Loucy (cell line): ENCODE results near the gene AMHR2.

Experiments
- EZH2phosphoT487 ChIP-seq: fragments of 200-600 bp; IDR thresholded peaks from 2 replicates; pipeline ENCODE4 v1.6.1; 2018; ENCODE audit warnings: antibody characterized with exemption, mild to moderate bottlenecking, moderate library complexity, borderline replicate concordance
- TF ChIP-seq, protein P1 (sequence below): fragments of 200-600 bp; sonication (generic); conservative IDR thresholded peaks from 2 replicates; pipeline ENCODE4 v1.5.1; 2014; ENCODE audit warnings: mild to moderate bottlenecking, antibody characterized with exemption, low read length

DNA sequence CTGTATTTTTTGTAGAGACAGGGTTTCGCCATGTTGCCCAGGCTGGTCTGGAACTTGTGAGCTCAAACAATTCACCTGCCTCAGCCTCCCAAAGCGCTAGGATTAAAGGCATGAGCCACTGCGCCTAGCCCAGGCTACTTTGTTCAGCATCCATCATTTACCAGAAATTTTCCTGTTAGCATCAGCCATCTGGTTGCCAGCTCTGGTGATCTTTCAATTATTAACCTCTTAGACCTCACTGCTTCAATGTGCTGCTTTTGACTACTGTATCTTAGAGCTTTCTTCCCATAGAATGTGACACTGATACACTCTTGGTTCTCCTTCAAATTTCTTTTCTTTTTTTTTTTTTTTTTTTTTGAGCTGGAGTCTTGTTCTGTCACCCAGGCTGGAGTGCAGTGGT, 5.4 kb upstream of the AMHR2 start:
- TF ChIP-seq, protein P1, sequence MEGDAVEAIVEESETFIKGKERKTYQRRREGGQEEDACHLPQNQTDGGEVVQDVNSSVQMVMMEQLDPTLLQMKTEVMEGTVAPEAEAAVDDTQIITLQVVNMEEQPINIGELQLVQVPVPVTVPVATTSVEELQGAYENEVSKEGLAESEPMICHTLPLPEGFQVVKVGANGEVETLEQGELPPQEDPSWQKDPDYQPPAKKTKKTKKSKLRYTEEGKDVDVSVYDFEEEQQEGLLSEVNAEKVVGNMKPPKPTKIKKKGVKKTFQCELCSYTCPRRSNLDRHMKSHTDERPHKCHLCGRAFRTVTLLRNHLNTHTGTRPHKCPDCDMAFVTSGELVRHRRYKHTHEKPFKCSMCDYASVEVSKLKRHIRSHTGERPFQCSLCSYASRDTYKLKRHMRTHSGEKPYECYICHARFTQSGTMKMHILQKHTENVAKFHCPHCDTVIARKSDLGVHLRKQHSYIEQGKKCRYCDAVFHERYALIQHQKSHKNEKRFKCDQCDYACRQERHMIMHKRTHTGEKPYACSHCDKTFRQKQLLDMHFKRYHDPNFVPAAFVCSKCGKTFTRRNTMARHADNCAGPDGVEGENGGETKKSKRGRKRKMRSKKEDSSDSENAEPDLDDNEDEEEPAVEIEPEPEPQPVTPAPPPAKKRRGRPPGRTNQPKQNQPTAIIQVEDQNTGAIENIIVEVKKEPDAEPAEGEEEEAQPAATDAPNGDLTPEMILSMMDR = no peak
- TF ChIP-seq EZH2phosphoT487 = no peak
